ENCODE data around the gene TXNIP. TPM values are rescaled to one million over a fixed set of nuclear protein-coding genes. Genes with fewer than 3 reads are reported as not detected.

The TXNIP gene
- total RNA-seq, 1 experiment from 2014 or later: 23.2 TPM

DNA sequence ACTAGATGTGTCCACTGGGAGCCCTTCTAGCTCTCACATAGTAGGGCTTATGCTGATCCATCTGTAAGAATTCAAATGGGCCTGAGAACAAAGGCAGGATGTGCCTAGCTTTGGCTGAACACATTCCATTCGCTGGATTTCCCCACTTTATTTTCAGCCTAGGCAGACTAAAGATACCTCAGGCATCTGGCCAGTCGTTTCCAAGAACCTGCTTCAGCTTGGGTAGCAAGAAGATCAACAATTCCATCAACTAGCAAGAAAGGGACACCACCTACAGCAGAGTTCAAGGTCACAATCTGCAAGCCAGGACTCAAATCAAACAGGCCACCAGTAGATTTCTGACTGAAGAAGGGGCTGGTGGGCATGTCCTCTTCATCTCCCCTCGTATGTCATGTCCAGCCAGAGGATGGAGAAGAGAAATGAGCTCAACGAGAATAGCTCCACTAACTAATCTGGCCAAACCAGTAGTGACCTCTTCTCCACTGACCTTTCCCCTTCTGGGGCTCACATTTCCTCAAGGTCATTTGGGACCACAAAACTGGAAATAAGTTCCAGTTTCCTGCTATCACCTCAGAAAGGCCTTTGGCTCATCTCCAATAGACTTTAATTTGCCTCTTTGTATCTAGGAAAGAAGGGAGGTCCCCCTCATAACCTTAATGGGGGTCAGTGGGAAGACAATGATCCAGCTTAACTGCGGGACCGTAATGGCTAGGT is 14.2 kb downstream of the TXNIP start:
- Histone ChIP-seq H2BK20ac (ENCODE audit: low read depth, low read length, poor library complexity, severe bottlenecking) (no peak overlapping the region), H4K91ac (ENCODE audit: insufficient read length, low read depth, low read length) (no peak overlapping the region), H3K4ac (ENCODE audit: low read depth, low read length) (no peak overlapping the region), H3K27me3 (ENCODE audit: insufficient read depth, low read length) (no peaks in the 10 kb centered on the region), H3K23me2 (ENCODE audit: insufficient read length, low read depth, low read length, poor library complexity, severe bottlenecking) (no peaks in the 10 kb centered on the region), H3K14ac (ENCODE audit: insufficient read depth, low read length) (no peak overlapping the region), H3K9me3 (ENCODE audit: control insufficient read depth, low read depth, low read length) (no peaks in the 10 kb centered on the region), H3K79me1 (ENCODE audit: insufficient read depth, low read depth, low read length, poor library complexity, severe bottlenecking) (no peaks in the 10 kb centered on the region), H3K56ac (ENCODE audit: insufficient read length, low read depth, low read length) (no peak overlapping the region), H3K9ac (ENCODE audit: extremely low read depth, insufficient read length, low read length) (no peak overlapping the region), H3T11ph (ENCODE audit: low read length) (no peak overlapping the region), H3K23ac (ENCODE audit: insufficient read length, low read depth, low read length) (no peak overlapping the region), H2BK120ac (ENCODE audit: low read depth, low read length, poor library complexity, severe bottlenecking) (no peak overlapping the region), H2BK5ac (ENCODE audit: insufficient read length, low read length) (no peak overlapping the region), H2AK5ac (ENCODE audit: insufficient read length, low read length) (no peak overlapping the region), H3K4me1 (ENCODE audit: insufficient read depth, low read length) (peaks cover 17% of the 10 kb centered on the region), H3K27ac (ENCODE audit: insufficient read length, low read depth, low read length) (no peak overlapping the region), H3K18ac (ENCODE audit: insufficient read length, low read depth, low read length) (no peak overlapping the region), H3K4me2 (ENCODE audit: insufficient read depth, insufficient read length, low read length) (no peak overlapping the region), H4K20me1 (ENCODE audit: control insufficient read depth, insufficient read depth, insufficient read length) (no peaks in the 10 kb centered on the region), H2BK12ac (ENCODE audit: insufficient read length, low read depth, low read length) (no peak overlapping the region), H2AFZ (ENCODE audit: low read length) (no peak overlapping the region), H2BK15ac (ENCODE audit: low read depth, low read length) (no peak overlapping the region), H4K5ac (ENCODE audit: insufficient read length, low read depth, low read length) (no peak overlapping the region), H3K79me2 (ENCODE audit: insufficient read depth, low read length) (no peaks in the 10 kb centered on the region), H4K8ac (replicated peaks; ENCODE audit: insufficient read length, low read depth, low read length) (no peak overlapping the region)
- Mint-ChIP-seq H3K4me3 (no peak overlapping the region), H3K9me3 (no peaks in the 10 kb centered on the region), H3K27ac (peak overlapping the region in 1 of 3 experiments; percentile 72; a peak in 1 of 7 replicates), H3K4me1 (peaks cover 23 to 30% of the 10 kb centered on the region in 2 experiments), H3K36me3 (ENCODE audit: insufficient read depth in 1 of 3, low read depth in 3 of 3) (no peaks in the 10 kb centered on the region), H3K27me3 (ENCODE audit: low read depth) (peaks cover 5% of the 10 kb centered on the region)
- TF ChIP-seq, protein P1, sequence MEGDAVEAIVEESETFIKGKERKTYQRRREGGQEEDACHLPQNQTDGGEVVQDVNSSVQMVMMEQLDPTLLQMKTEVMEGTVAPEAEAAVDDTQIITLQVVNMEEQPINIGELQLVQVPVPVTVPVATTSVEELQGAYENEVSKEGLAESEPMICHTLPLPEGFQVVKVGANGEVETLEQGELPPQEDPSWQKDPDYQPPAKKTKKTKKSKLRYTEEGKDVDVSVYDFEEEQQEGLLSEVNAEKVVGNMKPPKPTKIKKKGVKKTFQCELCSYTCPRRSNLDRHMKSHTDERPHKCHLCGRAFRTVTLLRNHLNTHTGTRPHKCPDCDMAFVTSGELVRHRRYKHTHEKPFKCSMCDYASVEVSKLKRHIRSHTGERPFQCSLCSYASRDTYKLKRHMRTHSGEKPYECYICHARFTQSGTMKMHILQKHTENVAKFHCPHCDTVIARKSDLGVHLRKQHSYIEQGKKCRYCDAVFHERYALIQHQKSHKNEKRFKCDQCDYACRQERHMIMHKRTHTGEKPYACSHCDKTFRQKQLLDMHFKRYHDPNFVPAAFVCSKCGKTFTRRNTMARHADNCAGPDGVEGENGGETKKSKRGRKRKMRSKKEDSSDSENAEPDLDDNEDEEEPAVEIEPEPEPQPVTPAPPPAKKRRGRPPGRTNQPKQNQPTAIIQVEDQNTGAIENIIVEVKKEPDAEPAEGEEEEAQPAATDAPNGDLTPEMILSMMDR (conservative IDR thresholded peaks at IDR 0.05): no peak
- WGBS (ENCODE audit: extremely low coverage, insufficient read length, low lambda C conversion rate): no CpG with 5 or more reads among the region's 6 CpGs
- DNase-seq: no peak

Data from H9 (cell line).